Measurements from ENCODE around the gene MADD. TPM values are rescaled to one million over a fixed set of nuclear protein-coding genes. Genes with fewer than 3 reads are reported as not detected.

The MADD gene
- total RNA-seq, 1 donor from 2014 or later: 88.1 TPM

DNA sequence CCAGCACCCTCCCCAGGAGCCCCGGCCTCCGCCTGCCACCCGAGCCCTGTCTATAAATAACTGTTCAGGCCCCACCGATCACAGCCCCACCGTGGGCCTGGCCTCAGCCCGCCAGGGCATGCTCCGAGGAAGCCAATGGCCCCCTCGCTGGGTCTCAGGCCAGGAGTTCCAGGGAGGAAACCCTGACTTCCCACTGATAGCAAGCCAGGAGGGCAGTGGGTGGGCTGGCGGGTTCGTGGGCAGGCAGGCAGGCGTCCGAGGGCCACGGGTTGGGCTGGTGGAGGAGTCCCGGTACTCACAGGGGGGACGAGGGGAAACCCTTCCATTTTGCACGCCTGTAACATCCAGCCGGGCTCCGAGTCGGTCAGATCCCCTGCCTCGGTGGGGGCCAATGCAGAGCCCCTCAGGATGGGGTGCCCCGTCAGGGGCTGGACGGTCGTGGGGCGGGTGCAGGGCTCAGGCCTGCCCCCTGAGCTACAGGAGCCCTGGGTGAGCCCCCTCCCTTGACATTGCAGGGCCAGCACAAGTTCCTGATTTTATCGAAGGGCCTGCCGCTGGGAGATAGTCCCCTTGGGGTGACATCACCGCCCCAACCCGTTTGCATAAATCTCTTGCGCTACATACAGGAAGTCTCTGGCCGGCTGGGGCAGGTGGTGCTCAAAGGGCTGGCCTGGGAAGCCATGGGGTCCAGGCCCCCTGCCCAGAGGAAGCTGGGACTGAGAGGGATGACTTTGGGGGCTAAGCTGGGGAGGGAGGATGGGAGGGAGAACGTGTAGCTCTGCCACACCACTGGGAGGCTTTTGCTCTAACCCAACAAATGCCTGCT, 108.3 kb downstream of the MADD start, which contains the start of gene SPI1:
Gene SPI1 (minus strand): TSS at position 538 of the 826 bp plus-strand sequence. CDS start 194 bp downstream, at position 344.
- intact Hi-C loops (cut with micrococcal nuclease): no loop called here

DNA sequence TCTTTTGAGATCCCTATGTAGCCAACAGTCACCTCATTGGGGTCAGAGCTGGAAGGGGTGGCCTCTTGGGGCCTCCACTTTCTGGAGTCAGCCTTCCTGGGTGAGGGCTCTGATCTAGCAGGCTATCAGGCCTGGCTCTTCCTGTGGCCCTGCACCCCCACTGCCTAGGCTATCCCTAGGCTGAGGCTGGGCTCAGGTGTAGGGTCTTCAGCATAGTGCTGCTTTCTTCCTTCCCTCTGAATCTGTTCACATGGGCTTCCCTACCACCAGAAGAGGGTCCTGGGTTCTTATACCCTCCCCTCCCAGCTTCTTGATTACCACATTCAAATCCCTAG, 108.9 kb downstream of the MADD start:
- intact Hi-C loops (cut with micrococcal nuclease): no loop called here

DNA sequence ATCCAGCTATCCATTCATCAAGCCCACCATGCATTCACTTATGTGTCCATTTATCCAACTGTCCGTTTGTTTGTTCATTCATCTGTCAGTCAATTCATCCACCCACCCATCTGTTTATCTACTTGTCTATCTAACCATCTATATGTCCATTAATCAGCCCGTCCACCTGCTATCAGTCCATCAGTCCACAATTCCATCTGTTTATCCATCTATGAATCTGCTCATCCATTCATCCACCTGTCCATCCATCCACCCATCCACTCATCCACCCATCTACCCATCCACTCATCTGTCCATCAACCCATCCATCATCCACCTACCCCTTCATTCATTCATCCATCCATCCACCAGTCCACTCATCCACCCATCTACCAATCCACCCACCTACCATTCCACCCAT, 109.4 kb downstream of the MADD start:
- intact Hi-C loops (cut with micrococcal nuclease): no loop called here

Other genes with a start within 250 kb of the MADD start
- 115 and 116 TPM in 2 replicates for gene ARFGAP2, start 93.3 kb upstream of the MADD start, total RNA-seq
- 2.9 and 3.4 TPM in 2 replicates for gene PACSIN3, start 83.7 kb upstream of the MADD start, total RNA-seq
- gene DDB2, start 55.2 kb upstream of the MADD start, total RNA-seq: 107 and 121 TPM in 2 replicates
- gene ACP2, start 21.3 kb upstream of the MADD start, total RNA-seq: 41.7 and 45.3 TPM in 2 replicates
- 7.5 and 9.0 TPM in 2 replicates for gene NR1H3, start 12.1 kb upstream of the MADD start, total RNA-seq
- gene MYBPC3, start 82.6 kb downstream of the MADD start, total RNA-seq: not detected in 2 replicates
- gene SPI1, start 108.4 kb downstream of the MADD start, total RNA-seq: 0.15 TPM in 1 of 2 replicates, not detected in the other
- gene SLC39A13, start 138.5 kb downstream of the MADD start, total RNA-seq: 26.3 and 31.0 TPM in 2 replicates
- gene PSMC3, start 156.3 kb downstream of the MADD start, total RNA-seq: 159 and 168 TPM in 2 replicates
- gene RAPSN, start 179.0 kb downstream of the MADD start, total RNA-seq: 0.71 and 1.4 TPM in 2 replicates